ENCODE measurements around the gene KMT2E.

The KMT2E gene

GRCh38 chr7:105157278-105157677 lies 143.3 kb downstream of the KMT2E start:
- Histone ChIP-seq H3K9me3 (no peaks in the 10 kb centered on the region), H3K36me3 (no peaks in the 10 kb centered on the region; the same call in 1 of the 2 replicates), H3K27me3 (no peaks in the 10 kb centered on the region), H3K4me1 (no peaks in the 10 kb centered on the region), H3K4me3 (ENCODE audit: low read depth, low read length) (no peak overlapping the region)
- no peak for TF ChIP-seq CTCF (IDR thresholded peaks at IDR 0.05; ENCODE audit: low read depth, low read length)
- no peak for DNase-seq

GRCh38 chr7:105161366-105161765 lies 147.4 kb downstream of the KMT2E start:
- Histone ChIP-seq H3K4me3 (ENCODE audit: low read depth, low read length) (no peak overlapping the region), H3K27me3 (no peaks in the 10 kb centered on the region), H3K4me1 (no peaks in the 10 kb centered on the region), H3K36me3 (peaks cover 8% of the 10 kb centered on the region), H3K9me3 (no peaks in the 10 kb centered on the region)
- DNase-seq, result no peak
- no peak for TF ChIP-seq CTCF (IDR thresholded peaks at IDR 0.05; ENCODE audit: low read depth, low read length)
